Measurements from ENCODE around the gene JAKMIP1.

- TF ChIP-seq POLR2AphosphoS5 (IDR thresholded peaks at IDR 0.05; ENCODE audit: low read depth, low read length) (no peak), RFXAP (CRISPR knock-in tag; IDR thresholded peaks at IDR 0.05; ENCODE audit: borderline replicate concordance) (no peak), TAF1 (CRISPR knock-in tag; IDR thresholded peaks at IDR 0.05) (no peak), ZNF616 (CRISPR knock-in tag; IDR thresholded peaks at IDR 0.05; ENCODE audit: low read depth) (no peak), ZNF136 (CRISPR knock-in tag; IDR thresholded peaks at IDR 0.05; ENCODE audit: low read depth) (no peak), ZNF350 (CRISPR knock-in tag; IDR thresholded peaks at IDR 0.05; ENCODE audit: borderline replicate concordance, low read depth) (no peak)
Observed at GRCh38 chr4:6044805-6045204, 155.5 kb downstream of the JAKMIP1 start.
